Ovary (tissue), 3 donors: ENCODE results near the gene NID1.

Experiments used
- EP300 ChIP-seq: sonication (generic); formaldehyde crosslinking; IDR thresholded peaks from one replicate; pipeline ENCODE4 v1.6.1; 2017; ENCODE audit warnings: antibody characterized with exemption
- POLR2A ChIP-seq: fragments of 450-650 bp; IDR thresholded peaks from one replicate; pipeline ENCODE4 v1.6.1; 2017; ENCODE audit warnings: antibody characterized with exemption, mild to moderate bottlenecking, moderate library complexity
- TF ChIP-seq, protein P1 (sequence below), 3 donors: fragments of 450-650 bp in 2 of 3; fragments of 200-600 bp in 1 of 3; IDR thresholded peaks; one replicate each; pipeline versions ENCODE4 v1.5.1 to v1.8.0; 2016 to 2022; ENCODE audit warnings: antibody characterized with exemption in 3 of 3, mild to moderate bottlenecking in 1 of 3
- donor health status: DM: no; HTN: no; CAD: no.

DNA sequence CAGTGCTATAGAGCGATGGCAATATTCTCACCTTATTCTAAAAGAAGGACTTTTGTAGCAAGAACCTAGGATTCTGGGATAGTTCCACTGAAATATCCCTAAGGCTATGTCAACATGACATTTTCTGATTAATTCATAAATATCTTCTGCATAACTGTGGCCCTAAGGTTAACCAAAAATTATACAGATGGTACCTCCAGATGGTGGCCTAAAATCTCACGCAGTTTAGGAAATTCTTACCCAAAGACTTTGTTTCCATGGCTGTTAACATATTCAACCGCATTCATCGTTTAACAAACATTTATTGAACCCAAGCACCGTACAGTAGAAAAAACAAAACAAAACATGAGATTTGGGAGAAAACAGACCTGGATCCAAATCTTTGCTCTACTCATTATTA, 19.1 kb downstream of the NID1 start:
- TF ChIP-seq, protein P1, sequence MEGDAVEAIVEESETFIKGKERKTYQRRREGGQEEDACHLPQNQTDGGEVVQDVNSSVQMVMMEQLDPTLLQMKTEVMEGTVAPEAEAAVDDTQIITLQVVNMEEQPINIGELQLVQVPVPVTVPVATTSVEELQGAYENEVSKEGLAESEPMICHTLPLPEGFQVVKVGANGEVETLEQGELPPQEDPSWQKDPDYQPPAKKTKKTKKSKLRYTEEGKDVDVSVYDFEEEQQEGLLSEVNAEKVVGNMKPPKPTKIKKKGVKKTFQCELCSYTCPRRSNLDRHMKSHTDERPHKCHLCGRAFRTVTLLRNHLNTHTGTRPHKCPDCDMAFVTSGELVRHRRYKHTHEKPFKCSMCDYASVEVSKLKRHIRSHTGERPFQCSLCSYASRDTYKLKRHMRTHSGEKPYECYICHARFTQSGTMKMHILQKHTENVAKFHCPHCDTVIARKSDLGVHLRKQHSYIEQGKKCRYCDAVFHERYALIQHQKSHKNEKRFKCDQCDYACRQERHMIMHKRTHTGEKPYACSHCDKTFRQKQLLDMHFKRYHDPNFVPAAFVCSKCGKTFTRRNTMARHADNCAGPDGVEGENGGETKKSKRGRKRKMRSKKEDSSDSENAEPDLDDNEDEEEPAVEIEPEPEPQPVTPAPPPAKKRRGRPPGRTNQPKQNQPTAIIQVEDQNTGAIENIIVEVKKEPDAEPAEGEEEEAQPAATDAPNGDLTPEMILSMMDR (IDR thresholded peaks at IDR 0.05) = no peak
- no peak for TF ChIP-seq POLR2A
- TF ChIP-seq EP300 = no peak
